ENCODE data around the gene FBXL16. TPM values are rescaled to one million over a fixed set of nuclear protein-coding genes. Genes with fewer than 3 reads are reported as not detected.

FBXL16 gene
- polyA plus RNA-seq, 1 of the 3 experiments (the other 2 are of a cell fraction): 19.8 TPM

GRCh38 chr16:671353-672131 is 34.1 kb downstream of the FBXL16 start:
- Histone ChIP-seq H3K9me3 (no peaks in the 10 kb centered on the region), H3K9ac (no peak overlapping the region), H3K4me2 (no peak overlapping the region), H3F3A (replicated peaks; ENCODE audit: insufficient read depth) (peaks cover 4% of the 10 kb centered on the region), H3K4me1 (ENCODE audit: control insufficient read depth in 1 of 2, insufficient read depth in 2 of 2, low read depth in 1 of 2, low read length in 1 of 2) (peaks cover 0 to 22% of the 10 kb centered on the region in 2 experiments; a peak in 1 of 4 replicates), H3K9me2 (no peaks in the 10 kb centered on the region), H4K20me1 (ENCODE audit: insufficient read depth) (0 out of 2 replicates have a peak, but pooled peaks cover 6% of the 10 kb centered on the region), H3K36me3 (replicated peaks in 1 of 2; ENCODE audit: control insufficient read depth in 1 of 2, insufficient read depth in 2 of 2, low read length in 1 of 2) (peaks cover 5 to 46% of the 10 kb centered on the region in 2 experiments), H3K27me3 (ENCODE audit: insufficient read depth) (no peaks in the 10 kb centered on the region), H3K79me2 (ENCODE audit: insufficient read depth) (peaks cover 25% of the 10 kb centered on the region), H3K4me3 (ENCODE audit: low read depth in 2 of 2, low read length in 1 of 2) (no peak overlapping the region), H3K27ac (ENCODE audit: low read depth in 2 of 2, low read length in 1 of 2) (no peak overlapping the region; a peak in 1 of 4 replicates), H2AFZ (ENCODE audit: low read depth) (no peak overlapping the region)
- ChIA-PET CTCF (interaction anchor here (0.9 to 2.6 kb wide), 3 partner anchors 11 to 18 kb away, joined by 3 to 15 read pairs (median 3); partner anchors contain the start of gene WDR24), POLR2A (no interaction called here)
- WGBS (ENCODE audit: low lambda C conversion rate): 97% methylated on average over 25 of the region's 40 CpGs
- TF ChIP-seq MEF2A (IDR thresholded peaks at IDR 0.05; ENCODE audit: borderline replicate concordance, low read depth): no peak
- no peak for TF ChIP-seq EZH2phosphoT487 (IDR thresholded peaks at IDR 0.05; ENCODE audit: borderline replicate concordance, low read depth)
- DNase-seq: no peak

GRCh38 chr16:670485-671352 is 34.9 kb downstream of the FBXL16 start:
- 0 out of 2 replicates have a peak, but pooled peaks cover 6% of the 10 kb centered on the region for H4K20me1 ChIP-seq (ENCODE audit: insufficient read depth)
- H3K27me3 ChIP-seq (ENCODE audit: insufficient read depth): no peaks in the 10 kb centered on the region
- H3K27ac ChIP-seq (ENCODE audit: low read depth in 2 of 2, low read length in 1 of 2): no peak overlapping the region
- 96% methylated on average over 18 of the region's 52 CpGs for WGBS (ENCODE audit: low lambda C conversion rate)
- peaks cover 25% of the 10 kb centered on the region for H3K79me2 ChIP-seq (ENCODE audit: insufficient read depth)
- no peak overlapping the region for H2AFZ ChIP-seq (ENCODE audit: low read depth)
- H3K9ac ChIP-seq: no peak overlapping the region
- TF ChIP-seq MXI1 (IDR thresholded peaks at IDR 0.05; ENCODE audit: low read depth, low read length): no peak
- no peak for TF ChIP-seq EZH2phosphoT487 (IDR thresholded peaks at IDR 0.05; ENCODE audit: borderline replicate concordance, low read depth)
- TF ChIP-seq RFX5 (IDR thresholded peaks at IDR 0.05; ENCODE audit: low read length): no peak
- TF ChIP-seq TAF1 (IDR thresholded peaks at IDR 0.05; ENCODE audit: borderline replicate concordance, low read depth, low read length): no peak
- TF ChIP-seq MAX (IDR thresholded peaks at IDR 0.05; ENCODE audit: low read depth): no peak
- TF ChIP-seq PBX3 (IDR thresholded peaks at IDR 0.05): no peak
- TF ChIP-seq FOSL2 (IDR thresholded peaks at IDR 0.05; ENCODE audit: borderline replicate concordance, low read depth): no peak
- TF ChIP-seq ZBTB33 (IDR thresholded peaks at IDR 0.05; ENCODE audit: borderline replicate concordance, low read depth): no peak
- TF ChIP-seq YY1 (IDR thresholded peaks at IDR 0.05; ENCODE audit: low read depth): no peak
- no peak for TF ChIP-seq JUND (IDR thresholded peaks at IDR 0.05)
- TF ChIP-seq USF2 (IDR thresholded peaks at IDR 0.05; ENCODE audit: borderline replicate concordance, low read depth, low read length): no peak
- TF ChIP-seq GATA2 (CRISPR knock-in tag; IDR thresholded peaks at IDR 0.05): no peak
- TF ChIP-seq NFIC (IDR thresholded peaks at IDR 0.05; ENCODE audit: borderline replicate concordance): no peak
- no peak for TF ChIP-seq SMC3 (IDR thresholded peaks at IDR 0.05; ENCODE audit: low read depth, low read length)
- TF ChIP-seq NRF1 (IDR thresholded peaks at IDR 0.05; ENCODE audit: low read depth, low read length): no peak
- TF ChIP-seq RXRA (IDR thresholded peaks at IDR 0.05; ENCODE audit: borderline replicate concordance, low read depth): no peak
- no peak for TF ChIP-seq MEF2A (IDR thresholded peaks at IDR 0.05; ENCODE audit: borderline replicate concordance, low read depth)
- no peak for TF ChIP-seq EP300 (IDR thresholded peaks at IDR 0.05; ENCODE audit: borderline replicate concordance in 1 of 2, low read depth in 1 of 2, low read length in 1 of 2)
- TF ChIP-seq CHD2 (IDR thresholded peaks at IDR 0.05; ENCODE audit: low read length, partially characterized antibody): no peak
- no peak overlapping the region for H3K4me3 ChIP-seq (ENCODE audit: low read depth in 2 of 2, low read length in 1 of 2)
- peaks cover 0 to 22% of the 10 kb centered on the region in 2 experiments; a peak in 1 of 4 replicates for H3K4me1 ChIP-seq (ENCODE audit: control insufficient read depth in 1 of 2, insufficient read depth in 2 of 2, low read depth in 1 of 2, low read length in 1 of 2)
- CTCF ChIA-PET: interaction anchor here (0.9 to 3.8 kb wide), 4 partner anchors 11 to 19 kb away, joined by 3 to 38 read pairs (median 9); partner anchors contain the start of genes JMJD8 and WDR24
- DNase-seq: no peak
- no peaks in the 10 kb centered on the region for H3K9me3 ChIP-seq
- 0 out of 2 replicates have a peak overlapping the region, but pooled peaks have one; percentile 96 for H3K4me2 ChIP-seq
- no peaks in the 10 kb centered on the region for H3K9me2 ChIP-seq
- H3K36me3 ChIP-seq (replicated peaks in 1 of 2; ENCODE audit: control insufficient read depth in 1 of 2, insufficient read depth in 2 of 2, low read length in 1 of 2): peaks cover 5 to 49% of the 10 kb centered on the region in 2 experiments
- H3F3A ChIP-seq (replicated peaks; ENCODE audit: insufficient read depth): peaks cover 4% of the 10 kb centered on the region
- POLR2A ChIA-PET: no interaction called here
